Fibroblast of skin of abdomen (primary cell): ENCODE results near the gene FZD4.
"Not testable (repeated sequence)": the region's sequence is repeated elsewhere in the genome, so short reads cannot be mapped to it uniquely, and the experiment has no call there.

Source experiments
- DNase-seq: peaks from one replicate; pipeline ENCODE4 v3.0.0-alpha.2; 2013

Gene FZD4

DNA sequence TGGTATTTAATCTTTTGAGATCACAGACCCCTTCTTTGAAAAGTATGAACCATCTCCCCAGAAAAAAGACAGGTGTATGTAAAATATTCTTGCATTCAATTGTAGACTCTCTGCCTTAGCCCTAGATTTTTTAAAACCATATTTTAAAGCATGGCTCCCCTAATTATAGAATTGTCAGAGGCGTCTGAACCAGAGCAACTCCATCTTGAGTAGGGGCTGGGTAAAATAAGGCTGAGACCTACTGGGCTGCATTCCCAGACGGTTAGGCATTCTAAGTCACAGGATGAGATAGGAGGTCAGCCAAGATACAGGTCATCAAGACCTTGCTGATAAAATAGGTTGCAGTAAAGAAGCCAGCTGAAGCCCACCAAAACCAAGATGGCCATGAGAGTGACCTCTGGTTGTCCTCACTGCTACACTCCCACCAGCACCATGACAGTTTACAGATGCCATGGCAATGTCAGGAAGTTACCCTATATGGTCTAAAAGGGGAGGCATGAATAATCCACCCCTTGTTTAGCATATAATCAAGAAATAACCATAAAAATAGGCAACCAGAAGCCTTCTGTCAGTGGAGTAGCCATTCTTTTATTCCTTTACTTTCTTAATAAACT, 17.9 kb downstream of the FZD4 start:
- DNase-seq: not testable (repeated sequence)

DNA sequence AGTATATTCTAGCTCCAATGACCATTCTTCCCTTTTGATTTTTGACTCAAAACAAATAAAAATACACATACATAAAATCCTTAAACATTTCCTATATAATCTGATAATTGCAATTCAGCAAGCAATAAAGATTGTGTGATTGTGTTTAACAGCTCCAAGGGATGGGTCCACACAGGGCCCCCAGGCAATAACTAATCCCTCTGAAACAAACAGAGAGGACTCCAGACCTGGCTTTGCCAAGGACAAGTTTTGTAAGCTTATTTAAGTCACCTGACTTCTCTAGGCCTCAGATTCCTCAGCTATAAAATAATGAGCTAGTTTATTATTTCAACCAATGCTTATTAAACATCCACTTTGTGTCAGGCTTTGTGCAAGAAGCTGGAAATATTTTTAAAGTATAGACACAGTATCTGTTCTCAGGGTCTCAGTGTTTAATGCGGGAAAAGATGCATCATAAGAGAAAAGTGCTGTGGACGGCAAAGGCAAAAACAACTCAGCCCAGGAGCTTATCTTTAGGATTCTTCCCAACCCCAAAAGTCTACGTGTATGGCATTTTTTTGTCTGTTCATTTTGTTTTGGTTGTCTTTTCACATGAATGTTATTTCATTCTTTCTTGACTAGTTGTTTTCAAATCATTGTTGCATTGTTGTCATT, 20.1 kb downstream of the FZD4 start:
- no peak for DNase-seq

DNA sequence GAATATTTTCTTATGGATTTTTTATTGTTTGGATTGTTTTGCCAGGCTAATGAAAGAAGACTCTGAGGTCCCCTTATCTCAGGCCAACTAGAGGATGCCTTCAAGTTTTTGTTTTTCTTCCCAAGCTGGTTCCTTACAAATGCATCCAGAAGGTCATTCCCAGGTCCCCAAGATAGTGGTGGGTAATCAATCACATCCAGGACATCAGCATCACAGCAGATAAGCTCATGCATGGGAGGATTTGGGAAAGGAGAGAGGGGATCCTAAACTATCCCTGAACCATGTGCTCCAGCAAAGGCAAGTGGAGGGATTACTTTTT, 20.7 kb downstream of the FZD4 start:
- no peak for DNase-seq

DNA sequence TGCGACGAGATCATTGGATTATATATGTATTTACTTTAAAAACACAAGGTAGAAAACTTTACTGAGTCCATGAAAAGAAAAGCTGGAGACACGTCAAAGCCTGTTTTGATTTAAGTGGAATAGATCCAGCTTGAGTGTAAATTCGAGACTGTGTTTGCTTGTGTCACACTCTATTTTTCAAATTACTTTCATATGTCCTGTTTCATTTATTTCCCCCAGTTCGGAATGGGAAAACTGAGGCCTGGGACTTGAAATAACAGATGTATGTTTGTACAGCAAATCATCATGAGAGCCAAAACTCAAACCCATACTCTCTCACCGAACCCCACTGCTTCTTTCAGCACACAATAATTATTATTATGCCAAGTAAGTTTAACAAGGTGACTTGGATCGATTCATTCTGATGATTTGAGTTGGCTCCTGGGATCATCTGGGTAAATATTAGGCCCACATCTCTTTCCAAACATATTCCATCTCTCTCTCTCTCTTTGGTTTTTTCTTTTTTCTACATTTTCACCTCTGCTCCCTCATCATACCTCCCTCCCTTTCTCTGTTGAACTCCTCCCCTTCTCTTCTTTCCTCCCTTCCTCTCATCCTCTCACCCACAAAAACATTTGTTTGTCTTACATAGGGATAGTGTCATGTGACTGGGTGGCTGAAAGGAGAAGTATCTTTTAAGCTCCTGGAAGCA, 21.2 kb downstream of the FZD4 start:
- DNase-seq: no peak

DNA sequence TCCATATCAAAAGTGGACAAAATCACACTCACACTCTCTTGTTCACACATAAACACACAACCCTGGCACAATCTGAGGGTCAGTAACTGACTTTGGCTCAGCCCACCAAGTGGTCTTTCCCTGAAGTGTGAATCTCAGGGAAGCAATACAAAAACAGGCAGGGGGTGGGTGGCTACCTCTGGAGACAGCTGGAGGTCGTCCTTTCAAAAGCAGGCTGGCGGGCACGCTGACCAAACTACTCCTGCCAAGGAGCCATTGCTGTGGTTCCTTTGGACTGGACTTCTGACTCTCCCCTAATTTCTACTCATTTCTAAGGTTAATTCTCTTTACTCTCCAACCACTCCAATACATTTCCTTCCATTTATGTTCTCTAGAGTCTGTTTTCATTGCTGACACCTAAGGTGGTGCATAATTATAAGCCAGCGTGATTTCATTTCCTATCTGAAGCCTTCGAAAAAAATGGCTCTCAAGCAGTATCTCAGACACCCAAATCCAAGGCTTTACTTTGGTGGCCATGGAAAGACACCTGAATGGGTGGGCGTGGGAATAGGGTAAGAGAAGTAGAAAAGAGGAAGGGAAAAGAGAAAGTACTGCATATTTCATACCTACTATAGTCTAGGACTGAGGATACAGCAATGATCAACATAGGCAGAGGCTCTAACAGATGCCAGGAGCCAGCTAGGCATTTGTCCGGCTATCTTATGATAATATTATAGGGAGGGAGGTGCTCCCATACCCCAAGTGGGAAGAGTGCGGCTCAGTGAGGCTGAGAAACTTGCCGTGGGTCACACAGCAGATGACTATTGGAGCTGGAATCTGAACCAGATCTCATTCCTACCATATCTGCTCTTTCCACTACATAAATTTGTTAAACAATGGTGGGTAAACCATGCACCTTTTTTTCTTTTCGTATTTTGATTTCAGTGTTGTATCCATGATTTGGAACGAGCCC, 22.0 kb downstream of the FZD4 start:
- DNase-seq: no peak

DNA sequence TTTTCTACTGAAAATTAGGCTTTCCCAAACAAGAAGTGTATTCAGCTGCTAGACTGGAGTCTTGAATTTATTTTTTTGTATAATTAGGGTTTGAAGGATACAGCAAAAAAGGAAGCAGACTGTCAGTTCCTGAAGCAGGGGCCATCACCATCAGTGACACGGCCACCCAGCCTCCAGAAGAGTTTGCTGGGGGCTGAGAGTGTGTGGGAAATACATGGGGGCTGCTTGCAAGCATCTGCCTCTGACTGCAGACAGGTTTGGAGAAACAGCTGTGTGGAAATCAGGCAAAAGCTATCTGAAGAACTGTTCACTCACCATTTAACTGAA, 23.0 kb downstream of the FZD4 start:
- DNase-seq: no peak

DNA sequence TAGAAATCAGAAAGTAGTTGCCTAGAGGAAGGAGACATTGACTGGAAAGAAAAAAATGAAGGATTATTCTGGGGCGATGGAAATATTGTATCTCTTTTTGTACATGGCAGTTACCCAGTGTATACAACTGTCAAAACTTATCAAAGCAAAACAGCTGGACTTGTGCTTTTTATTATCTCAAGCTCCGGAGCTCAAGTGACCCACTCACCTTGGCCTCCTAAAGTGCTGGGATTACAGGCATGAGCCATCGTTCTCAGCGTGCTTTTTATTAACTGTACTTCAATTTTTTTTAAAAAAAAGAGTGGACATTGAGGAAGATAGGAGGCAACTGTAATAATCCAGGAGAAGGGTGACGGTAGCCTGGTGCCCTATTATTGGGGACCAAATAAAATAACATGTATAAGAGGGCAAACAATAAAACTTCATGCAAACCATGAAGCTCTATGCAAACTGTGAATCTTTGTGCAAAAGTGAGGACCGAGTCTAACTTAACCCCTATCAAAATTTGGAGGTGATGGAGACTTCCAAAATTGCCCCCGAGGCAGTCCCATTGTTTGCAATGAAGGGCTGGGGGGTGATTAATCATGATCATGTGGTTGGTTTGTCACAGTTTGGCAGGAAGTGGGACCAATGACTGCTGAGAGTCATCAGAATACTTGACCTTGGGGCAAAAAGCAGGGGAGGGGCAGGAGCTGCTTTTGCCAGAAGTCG, 23.5 kb downstream of the FZD4 start:
- peak; percentile 41 for DNase-seq

DNA sequence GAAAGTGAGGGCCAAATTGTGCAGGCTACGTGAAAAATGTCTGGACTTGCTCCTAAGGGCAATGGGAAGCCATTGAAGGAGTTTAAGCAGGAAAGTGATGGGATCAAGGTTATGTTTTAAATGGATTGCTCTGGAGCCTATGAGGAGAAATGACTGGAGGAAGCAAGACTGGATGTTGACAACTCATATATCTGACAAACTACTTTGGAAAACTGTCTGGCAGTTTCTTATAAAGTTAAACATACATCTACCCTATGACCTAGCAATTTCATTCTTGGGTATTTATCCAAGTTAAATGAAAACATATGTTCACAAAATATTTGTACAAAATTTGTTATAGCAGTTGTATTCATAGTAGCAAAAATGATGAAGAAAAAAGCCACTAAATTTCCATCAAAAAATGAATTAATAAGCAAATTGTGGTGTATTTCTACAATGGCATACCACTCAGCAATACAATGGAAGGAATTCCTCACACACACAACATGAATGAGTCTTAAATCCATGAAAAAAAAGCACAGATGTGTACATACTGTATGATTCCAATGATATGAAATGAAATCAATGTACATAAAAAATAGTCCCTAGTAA, 24.1 kb downstream of the FZD4 start:
- DNase-seq: peak; percentile 61

DNA sequence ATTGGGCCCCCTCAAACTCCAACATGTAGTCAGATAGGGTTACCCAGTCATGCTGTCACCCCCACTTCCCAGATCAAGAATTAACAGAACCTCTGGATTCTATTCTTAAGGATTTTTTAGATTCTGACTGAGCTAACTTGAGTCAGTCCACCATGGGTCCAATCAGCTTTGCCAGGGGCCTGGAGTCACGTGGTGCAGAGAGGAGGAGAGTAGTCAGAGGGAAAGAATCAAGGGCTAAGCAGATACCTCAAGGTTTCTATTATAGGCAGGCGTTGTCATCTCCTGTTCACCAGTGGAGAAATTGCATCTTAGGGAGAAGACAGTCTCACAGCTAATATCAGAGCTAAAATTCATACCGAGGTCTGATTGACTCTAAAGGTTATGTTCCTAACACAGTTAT, 28.2 kb downstream of the FZD4 start:
- no peak for DNase-seq

DNA sequence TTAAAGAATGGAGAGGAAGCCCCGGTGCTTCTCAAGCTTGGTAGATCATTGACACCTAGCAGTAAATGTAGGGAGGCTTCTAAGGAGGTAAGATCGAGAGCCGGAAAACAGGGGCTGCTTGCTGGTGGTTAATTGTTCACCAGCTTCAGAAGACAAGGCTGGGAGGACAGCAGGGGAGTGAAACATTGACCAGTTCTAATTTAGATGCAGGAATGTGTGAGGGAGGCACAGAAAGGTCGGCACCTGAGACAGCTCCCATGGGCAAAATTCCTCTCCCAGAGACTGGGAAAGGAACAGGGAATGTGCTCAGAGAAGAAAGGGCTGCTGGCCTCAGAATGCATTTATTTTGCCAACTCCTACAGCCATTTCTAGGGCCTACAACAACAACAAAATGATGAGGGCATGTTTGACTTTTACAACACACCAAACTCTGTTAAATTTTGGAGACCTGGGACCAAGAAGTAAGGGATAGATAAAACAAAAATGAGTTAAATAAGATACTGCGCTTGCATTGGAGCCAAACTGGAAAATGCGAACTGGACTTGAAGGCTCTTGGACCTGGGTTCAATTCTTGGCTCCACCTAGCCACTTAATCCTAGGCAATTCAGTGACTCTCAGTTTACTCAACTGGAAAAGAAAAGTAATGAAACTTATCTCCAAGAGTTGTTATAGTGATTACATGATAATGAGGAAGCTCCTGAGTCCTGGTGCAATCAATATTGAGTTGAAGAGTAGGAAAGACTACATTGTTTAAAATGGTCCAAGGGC, 31.0 kb downstream of the FZD4 start:
- no peak for DNase-seq

DNA sequence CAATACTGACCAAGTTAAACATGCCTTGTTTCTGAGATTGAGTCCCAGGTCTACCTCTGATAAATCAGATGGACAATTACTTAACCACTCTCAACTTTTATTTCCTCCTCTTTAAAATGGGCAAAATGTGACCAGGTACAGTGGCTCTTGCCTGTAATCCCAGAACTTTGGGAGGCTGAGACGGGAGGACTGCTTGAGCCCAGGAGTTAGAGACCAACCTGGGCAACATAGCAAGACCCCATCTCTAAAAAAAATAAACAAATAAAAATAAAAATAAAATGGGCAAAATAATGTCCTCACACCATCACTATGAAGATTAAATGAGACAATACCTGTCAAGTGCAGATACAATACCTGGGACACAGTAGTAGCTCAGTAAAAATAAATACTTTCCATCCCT, 33.0 kb downstream of the FZD4 start:
- DNase-seq: no peak

DNA sequence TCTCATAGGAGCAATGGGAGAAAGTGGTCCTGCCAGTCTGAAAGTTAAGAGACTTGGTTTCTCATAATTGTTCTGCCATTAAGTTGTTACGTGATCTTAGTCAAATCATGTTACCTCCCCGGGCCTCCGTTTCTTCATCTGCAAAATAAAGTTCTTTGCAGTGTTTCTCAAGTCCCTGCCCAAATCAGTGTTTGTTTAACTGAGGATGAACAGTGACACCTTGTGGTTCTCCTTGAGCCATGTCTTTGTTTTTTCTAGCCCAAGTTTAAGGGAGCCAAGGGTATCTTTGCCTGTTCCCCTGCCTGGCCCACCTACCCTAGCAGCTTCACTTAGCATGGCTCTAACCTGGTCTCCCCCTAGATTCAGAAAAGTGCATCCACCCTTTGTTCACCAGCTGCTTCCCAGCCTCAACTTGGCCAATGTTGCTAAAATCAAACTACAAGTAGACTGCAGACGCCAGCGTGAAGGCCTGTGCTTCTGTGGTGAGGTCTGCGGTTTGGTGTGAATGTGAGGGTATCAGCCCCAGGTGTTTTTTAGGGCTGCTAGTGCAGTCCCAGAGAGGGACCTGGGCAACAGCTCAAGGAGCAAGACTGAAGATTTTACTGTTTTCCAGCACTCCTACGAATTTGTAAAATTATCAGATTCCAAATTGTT, 35.5 kb downstream of the FZD4 start:
- peak; percentile 77 for DNase-seq

DNA sequence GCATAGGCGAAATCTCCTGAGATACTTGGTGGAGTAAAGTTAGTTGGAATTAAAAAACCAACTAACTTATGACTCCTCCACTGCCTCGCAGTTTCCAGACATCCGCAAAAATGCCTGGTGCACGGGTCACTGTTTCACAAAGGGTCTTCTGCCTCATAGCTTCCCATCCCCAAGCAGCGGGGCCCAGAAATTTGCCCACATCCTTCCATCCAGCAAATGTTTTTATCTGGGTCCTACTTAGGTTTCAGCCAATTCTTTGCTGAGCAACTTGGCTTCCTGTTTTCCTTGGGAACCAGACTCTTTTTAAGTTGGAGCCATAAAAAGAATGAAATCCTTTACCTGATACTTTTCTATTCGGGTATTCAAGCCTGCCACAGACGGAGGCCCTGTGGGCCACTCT, 36.2 kb downstream of the FZD4 start:
- peak; percentile 36 for DNase-seq

DNA sequence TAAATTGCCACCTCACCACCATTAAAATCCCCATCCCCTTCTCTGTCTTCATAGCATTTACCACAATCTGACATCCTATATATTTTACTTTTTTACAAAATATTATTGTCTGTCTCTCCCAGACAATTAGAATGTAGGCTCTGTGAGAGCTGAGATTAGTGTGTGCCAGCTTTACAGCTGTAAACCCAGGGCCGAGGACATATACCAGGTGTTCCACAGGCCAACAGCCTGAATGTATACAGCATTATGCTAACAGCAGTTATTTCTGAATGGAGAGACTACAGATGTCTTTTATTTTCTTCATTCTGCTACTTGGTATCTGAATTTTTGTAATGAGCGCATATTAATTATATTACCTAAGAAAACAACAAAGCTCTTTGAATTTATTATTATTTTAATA, 36.7 kb downstream of the FZD4 start:
- DNase-seq: no peak

DNA sequence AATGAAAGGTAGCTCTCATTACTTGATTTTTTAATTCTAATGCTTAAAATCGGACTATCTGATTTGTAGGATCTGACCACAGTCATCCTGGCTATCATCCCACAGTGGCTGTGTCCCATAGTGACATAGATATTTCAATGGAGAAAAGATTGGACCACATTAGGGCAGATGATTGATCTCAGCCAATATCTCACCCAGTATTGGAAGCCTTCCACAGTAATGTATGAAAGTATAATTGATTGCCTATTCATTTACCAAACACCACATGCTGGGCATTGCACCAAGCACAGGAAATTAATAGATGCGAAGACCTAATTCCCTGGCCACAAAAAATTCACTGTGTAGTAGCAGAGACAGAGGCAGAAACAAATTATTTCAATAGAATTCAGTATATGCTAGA, 37.6 kb downstream of the FZD4 start:
- DNase-seq: peak; percentile 53

DNA sequence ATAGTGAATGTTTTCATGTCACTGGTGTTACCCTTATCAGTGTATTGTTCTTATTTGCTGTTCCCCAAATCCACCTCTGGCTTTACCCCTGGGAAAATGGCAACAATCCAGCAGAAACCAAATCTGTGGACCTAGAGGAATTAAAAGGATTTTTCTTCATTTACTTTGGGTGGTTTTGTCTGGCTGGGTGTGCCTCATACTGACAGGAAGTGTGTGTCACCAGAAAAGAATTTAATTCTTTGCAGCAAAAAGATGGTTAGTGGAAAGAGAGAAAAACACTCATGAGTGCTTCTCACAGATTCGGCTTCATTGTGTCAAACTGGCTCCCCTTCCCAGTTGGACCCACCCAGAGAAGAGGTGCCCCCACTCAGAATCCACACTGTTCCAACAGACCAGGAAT, 38.9 kb downstream of the FZD4 start:
- DNase-seq: peak; percentile 87

DNA sequence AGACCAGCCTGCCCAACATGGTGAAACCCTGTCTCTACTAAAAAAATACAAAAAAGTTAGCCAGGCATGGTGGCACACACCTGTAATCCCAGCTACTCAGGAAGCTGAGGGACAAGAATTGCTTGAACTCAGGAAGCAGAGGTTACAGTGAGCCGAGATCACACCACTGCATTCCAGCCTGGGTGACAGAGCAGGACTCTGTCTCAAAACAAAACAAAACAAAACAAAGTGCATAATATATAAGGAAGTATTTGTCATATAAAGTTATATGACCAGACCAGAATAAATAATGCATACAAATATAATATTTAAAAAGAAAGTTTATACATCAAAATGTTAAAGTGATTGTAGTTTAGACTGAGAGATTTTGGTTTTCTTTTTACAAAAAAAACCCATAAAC, 39.3 kb downstream of the FZD4 start:
- DNase-seq: not testable (repeated sequence)

DNA sequence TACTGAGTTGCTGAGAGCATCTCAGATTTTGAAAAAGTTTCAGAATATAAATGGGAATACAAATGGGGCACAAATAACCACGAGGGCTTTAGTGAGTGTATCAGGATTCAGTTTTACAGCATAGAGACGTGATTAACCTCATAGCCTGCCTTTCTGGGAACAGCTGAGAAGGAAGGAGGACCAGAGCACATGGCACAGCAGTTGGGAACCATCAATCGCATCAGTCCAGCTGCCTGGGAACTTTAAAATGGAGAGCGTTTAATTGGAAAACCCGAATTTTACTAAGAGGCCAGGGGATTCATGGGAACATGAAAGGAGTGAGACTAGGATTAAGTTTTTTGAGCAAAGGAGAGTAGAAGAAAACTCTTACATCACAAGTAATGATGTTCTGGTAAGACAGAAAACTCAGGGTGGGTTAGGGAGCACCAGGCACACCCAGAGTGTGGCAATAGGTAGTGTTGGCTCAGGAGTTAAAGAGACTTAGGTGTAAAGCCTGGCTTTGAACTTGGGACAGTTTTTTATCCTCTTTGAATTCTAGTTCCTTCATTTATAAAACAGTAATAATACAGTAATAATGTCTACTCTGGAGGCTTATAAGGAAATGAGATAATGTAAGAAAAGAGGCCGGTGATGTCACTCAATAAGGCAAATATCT, 40.2 kb downstream of the FZD4 start:
- DNase-seq: no peak

DNA sequence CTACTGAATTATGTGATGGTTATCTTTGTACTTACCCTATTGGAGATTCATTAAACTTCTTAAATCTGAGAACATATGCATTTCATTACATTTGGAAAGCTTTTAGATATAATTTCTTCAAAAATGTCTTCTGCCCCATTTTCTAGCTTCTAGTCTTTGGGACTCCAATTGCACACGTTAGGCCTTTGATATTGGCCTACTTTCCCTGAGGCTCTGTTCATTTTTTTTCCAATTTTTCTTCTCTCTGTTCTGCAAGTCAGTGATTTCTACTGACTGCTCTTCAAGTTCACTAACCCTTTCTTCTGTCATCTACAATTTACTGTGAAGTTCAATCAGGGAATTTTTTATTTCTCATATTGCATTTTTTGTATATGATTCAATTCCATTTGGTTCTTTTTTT, 43.0 kb downstream of the FZD4 start:
- no peak for DNase-seq

DNA sequence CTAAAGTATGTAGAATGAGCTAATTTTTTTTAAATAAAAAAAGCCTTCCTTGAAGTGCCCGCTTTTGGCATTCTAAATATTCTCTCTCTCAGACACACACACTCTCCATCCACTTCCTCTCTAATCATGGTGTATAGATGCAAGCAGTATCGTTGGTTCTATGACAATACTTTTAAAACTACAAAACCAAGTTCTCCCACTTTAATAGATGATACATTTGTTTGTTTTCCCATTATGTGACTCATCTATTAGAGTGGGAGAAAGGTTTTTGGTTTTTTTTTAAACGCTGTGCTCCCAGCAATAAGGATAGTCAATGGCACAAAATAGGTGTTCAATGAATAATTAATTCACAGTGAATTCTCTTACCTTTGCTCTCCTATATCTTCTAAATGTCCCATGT, 44.6 kb downstream of the FZD4 start:
- DNase-seq: no peak
